ENCODE results near the gene SH3RF3.

Gene SH3RF3

DNA sequence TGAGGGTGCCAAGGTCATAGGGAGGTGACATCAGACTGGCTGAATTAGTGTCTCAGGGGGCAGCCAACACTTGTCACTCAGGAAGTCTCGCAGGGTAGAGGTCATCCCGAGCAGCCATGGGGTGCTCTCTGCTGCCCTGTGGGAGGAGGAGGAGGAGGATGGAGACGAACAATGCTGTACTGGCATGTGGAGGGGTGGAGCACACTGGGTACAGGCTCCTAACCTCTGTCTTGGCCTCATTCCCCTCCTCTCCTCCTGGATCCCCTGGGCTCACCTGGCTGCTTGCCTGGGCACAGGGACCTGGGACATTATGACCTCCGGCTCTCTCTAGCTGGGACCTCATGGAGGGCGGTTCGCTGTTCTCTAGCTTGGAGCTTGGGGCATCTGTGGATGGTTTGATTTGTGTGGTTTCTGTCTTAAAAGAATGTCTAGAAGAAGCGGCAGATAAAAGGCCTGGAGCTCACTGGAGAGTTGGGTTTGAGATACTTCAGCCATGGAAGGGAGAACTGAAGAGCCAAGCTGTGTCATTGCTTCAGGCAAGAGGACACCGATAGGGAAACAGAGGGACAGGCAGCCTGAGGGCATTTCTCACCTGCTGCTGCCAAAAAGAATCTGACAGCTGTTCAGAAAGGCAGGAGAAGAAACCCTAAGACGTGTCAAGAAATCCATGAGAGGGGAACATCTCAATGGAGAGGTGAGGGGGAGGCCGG is 351.6 kb downstream of the SH3RF3 start:
- no peak for DNase-seq

GRCh38 chr2:109481196-109481555 is 352.2 kb downstream of the SH3RF3 start:
- no peak for DNase-seq

GRCh38 chr2:109481599-109481998 is 352.6 kb downstream of the SH3RF3 start:
- no peak for DNase-seq

GRCh38 chr2:109482361-109482861 is 353.4 kb downstream of the SH3RF3 start:
- no peak for DNase-seq

DNA sequence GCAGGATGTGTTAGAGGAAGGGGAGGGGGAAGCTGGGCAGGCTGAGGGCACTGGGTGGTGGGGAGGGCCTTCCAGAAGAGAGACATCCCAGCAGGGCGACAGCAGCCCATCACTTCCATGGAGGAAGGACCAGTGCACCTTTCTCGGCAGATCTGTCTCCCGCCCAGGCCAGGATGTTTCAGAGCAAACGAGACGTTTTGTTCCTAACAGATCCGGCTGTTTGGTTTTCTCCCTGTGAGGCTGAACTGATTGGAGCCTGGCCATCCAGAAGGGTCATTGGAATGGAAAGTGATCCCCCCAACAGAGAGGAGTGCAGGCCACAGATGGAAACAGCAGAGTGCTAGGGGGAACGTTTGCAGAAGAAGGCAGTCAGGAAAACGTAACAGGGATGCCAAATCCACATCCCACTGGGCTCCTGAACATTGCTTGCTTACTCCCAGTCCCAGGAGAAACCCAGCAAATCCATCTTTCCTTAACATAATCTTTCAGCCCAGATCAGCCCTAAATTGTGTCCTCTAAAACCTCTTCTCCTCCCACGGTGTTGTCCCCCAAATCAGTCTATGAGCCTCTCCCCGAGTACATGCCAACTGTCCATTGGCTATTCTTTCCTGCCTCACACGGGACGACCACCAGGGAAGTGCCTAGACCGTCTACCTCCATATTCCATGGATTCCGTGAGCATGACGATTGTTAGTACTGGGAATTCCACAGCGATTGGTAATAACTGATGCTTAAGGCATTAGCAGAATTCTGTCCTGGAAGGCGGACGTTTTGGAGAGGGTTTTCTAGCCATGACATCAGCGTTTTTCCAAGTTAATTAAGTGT is 357.9 kb downstream of the SH3RF3 start:
- DNase-seq, result no peak

GRCh38 chr2:109487536-109487869 is 358.5 kb downstream of the SH3RF3 start:
- DNase-seq, result no peak

GRCh38 chr2:109487871-109488655 is 359.1 kb downstream of the SH3RF3 start:
- DNase-seq, result no peak

DNA sequence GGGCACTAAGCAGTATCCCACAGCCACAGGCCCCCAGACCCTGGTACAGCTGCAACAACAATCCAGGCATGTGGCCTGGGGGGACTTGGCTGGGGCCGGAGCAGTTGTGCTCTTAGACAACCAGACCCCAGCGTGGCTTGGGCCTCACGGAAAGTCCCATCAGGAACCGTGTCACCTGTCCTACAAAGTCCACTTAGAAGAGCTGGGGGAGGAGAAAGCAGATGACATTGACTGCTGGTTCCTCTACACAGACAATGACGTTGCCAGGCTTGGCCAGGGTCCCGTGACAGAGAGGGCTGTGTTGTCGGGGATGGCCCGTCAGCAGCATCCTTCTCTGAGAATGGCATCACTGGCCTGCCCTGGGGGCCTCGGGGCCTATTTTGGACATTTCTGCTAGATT is 360.3 kb downstream of the SH3RF3 start:
- DNase-seq, result no peak

DNA sequence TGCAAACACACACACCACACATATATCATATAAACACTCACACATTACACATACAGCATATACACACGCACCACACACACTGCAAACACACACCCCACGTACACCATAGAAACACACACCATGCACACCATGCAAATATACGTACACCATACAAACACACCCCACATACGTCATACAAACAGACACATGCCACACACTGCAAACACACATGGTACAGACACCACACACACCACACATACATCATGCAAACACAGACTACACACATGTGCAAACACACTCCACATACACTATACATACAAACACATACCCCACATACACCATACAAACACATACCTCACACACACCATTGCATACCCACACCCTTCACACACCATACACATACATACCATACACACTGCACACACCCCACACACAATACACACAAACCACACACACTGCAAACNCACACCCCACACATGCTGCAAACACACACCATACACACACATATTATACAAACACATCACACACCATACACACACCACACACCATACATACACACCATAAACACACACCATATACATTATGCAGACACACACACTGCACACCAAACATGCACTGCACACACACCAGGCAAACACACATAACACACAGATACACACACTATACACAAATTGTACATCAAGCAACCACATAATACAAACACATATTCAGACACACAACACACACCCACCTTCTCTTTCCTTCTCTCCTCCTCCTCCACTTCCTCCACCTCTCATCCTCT is 364.4 kb downstream of the SH3RF3 start:
- no peak for DNase-seq

DNA sequence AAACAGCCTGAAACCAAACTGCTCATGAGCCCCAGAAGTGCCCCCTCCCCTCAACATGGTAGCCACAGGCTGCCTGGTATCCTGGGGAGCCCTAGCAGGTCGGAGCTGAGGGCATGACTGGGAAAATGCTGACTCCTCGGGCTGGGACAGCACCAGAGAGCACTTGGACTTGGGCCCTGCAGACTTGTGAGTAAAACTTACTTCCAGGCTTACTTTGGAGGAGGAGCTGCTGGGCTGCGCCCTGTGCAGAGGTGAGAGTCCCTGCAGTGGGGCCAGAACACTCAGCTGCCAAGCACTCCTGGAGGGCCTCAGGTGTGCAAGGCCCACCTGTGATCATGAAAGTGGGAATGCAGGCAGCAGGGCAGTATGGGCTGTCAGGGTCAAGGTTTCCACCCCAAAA is 365.3 kb downstream of the SH3RF3 start:
- DNase-seq, result no peak

GRCh38 chr2:109497463-109497862 is 368.5 kb downstream of the SH3RF3 start:
- no peak for DNase-seq

- no peak for DNase-seq
Observed at GRCh38 chr2:109497911-109498870, 369.2 kb downstream of the SH3RF3 start.

DNA sequence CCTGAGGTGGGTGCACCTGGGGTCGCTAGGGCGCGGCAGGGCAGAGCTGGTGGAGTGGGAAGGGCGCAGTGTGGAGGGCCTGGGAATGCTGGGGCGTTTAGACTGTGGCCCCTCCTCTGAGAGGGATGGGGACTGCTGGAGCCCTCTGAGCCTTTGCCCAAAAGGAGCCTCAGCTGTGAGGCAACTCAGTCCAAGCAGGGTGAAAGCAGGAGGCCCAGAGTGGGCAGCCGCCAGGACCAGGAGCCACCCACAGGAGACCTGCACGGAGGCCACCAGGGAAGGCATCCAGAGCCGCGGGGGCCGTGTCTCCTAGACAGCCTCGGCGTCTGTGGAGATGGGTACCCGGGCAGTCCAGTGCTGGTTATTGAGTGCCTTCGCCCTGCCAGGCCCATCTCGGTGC is 369.9 kb downstream of the SH3RF3 start:
- no peak for DNase-seq

GRCh38 chr2:109499566-109499965 is 370.6 kb downstream of the SH3RF3 start:
- no peak for DNase-seq

GRCh38 chr2:109500910-109501309 is 371.9 kb downstream of the SH3RF3 start:
- no peak for DNase-seq

- DNase-seq, result no peak
Observed at GRCh38 chr2:109501461-109501860, 372.5 kb downstream of the SH3RF3 start.

- DNase-seq, result no peak
Observed at GRCh38 chr2:109503191-109503590, 374.2 kb downstream of the SH3RF3 start.

DNA sequence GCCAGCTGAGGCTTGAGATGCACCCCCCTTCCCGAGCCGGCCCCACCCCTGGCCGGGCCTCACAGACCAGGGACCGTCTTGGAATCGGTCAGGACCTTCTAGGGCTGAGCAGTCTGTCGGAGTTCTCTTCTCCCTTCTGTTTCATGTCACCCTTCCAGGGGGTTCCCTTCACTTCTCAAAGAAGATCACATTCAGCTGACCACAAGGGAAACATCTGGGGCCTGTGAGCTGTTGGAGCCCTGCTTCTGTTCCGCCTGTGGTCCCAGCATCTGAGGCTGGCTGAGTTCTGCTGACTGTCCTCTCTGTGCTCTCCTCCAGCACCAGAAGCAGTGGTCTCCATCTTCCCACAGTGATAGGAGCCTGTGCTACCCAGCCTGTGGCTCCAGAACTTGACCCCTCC is 378.2 kb downstream of the SH3RF3 start:
- DNase-seq, result no peak

DNA sequence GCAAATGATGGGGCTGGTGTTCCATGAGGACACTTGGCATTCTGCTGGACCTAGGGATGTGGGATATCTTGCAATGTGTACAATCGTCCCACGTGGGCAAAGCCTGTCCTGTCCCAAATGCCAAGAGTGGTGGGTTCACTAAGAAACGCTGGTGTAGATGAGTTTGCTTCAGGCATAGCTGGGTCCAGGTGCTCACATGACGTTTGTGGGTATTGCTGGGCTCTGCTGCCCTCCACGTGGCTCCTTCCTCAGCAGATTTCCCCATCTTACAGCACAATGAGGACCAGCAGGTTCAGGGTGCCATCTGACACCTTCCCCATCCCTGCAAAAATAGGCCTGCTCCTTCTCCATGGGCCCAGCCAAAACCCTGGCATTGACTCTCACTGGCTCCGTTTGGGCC is 378.8 kb downstream of the SH3RF3 start:
- DNase-seq, result no peak

GRCh38 chr2:109508556-109508955 is 379.6 kb downstream of the SH3RF3 start:
- no peak for DNase-seq

Measured in right kidney (tissue), 1 donor.